ENCODE results near the gene YIPF4.
"Not testable (repeated sequence)": the region's sequence is repeated elsewhere in the genome, so short reads cannot be mapped to it uniquely, and the experiment has no call there.

Gene YIPF4

GRCh38 chr2:32289165-32289999, 11.7 kb downstream of the YIPF4 start:
- no peak for DNase-seq

GRCh38 chr2:32290000-32290339, 12.3 kb downstream of the YIPF4 start:
- DNase-seq = no peak

- no peak for DNase-seq
Observed at GRCh38 chr2:32291746-32292145, 14.0 kb downstream of the YIPF4 start.

GRCh38 chr2:32293493-32293892, 15.8 kb downstream of the YIPF4 start:
- not testable (repeated sequence) for DNase-seq

GRCh38 chr2:32293966-32294562, 16.4 kb downstream of the YIPF4 start:
- not testable (repeated sequence) for DNase-seq

GRCh38 chr2:32310577-32310976, 32.9 kb downstream of the YIPF4 start:
- DNase-seq = no peak

- no peak for DNase-seq
Observed at GRCh38 chr2:32314886-32315285, 37.2 kb downstream of the YIPF4 start.

- not testable (repeated sequence) for DNase-seq
Observed at GRCh38 chr2:32328679-32329078, 51.0 kb downstream of the YIPF4 start.

GRCh38 chr2:32329180-32329980, 51.7 kb downstream of the YIPF4 start:
- DNase-seq = not testable (repeated sequence)

- no peak for DNase-seq
Observed at GRCh38 chr2:32330136-32330535, 52.4 kb downstream of the YIPF4 start.

- no peak for DNase-seq
Observed at GRCh38 chr2:32342801-32343200, 65.1 kb downstream of the YIPF4 start.

- DNase-seq = not testable (repeated sequence)
Observed at GRCh38 chr2:32350797-32351196, 73.1 kb downstream of the YIPF4 start.

GRCh38 chr2:32355976-32356680, 78.4 kb downstream of the YIPF4 start:
- no peak for DNase-seq

GRCh38 chr2:32356681-32357317, 79.1 kb downstream of the YIPF4 start, which contains the start of gene BIRC6:
TSS of gene BIRC6 (plus strand) at chr2:32357023. CDS start at chr2:32357162, 139 bp downstream.
- peak; percentile 95 for DNase-seq

- peak; percentile 21 for DNase-seq
Observed at GRCh38 chr2:32357318-32358110, 79.8 kb downstream of the YIPF4 start.

- no peak for DNase-seq
Observed at GRCh38 chr2:32358111-32358482, 80.4 kb downstream of the YIPF4 start.

- no peak for DNase-seq
Observed at GRCh38 chr2:32360416-32360815, 82.7 kb downstream of the YIPF4 start.

- not testable (repeated sequence) for DNase-seq
Observed at GRCh38 chr2:32362997-32363396, 85.3 kb downstream of the YIPF4 start.

GRCh38 chr2:32363597-32363996, 85.9 kb downstream of the YIPF4 start:
- no peak for DNase-seq

- not testable (repeated sequence) for DNase-seq
Observed at GRCh38 chr2:32364290-32364689, 86.6 kb downstream of the YIPF4 start.

GRCh38 chr2:32365679-32366078, 88.0 kb downstream of the YIPF4 start:
- not testable (repeated sequence) for DNase-seq

Data from CD4-positive, alpha-beta T cell treated with Interferon gamma for 1 hour (primary cell).